AG08395 (cell line): Measurements from ENCODE around the gene ATXN2.
"Not testable (repeated sequence)": the region's sequence is repeated elsewhere in the genome, so short reads cannot be mapped to it uniquely, and the experiment has no call there.

Experiments
- DNase-seq: peaks from one replicate; pipeline ENCODE4 v3.0.0; 2012; ENCODE audit warnings: mixed read lengths, low spot score

The ATXN2 gene

DNA sequence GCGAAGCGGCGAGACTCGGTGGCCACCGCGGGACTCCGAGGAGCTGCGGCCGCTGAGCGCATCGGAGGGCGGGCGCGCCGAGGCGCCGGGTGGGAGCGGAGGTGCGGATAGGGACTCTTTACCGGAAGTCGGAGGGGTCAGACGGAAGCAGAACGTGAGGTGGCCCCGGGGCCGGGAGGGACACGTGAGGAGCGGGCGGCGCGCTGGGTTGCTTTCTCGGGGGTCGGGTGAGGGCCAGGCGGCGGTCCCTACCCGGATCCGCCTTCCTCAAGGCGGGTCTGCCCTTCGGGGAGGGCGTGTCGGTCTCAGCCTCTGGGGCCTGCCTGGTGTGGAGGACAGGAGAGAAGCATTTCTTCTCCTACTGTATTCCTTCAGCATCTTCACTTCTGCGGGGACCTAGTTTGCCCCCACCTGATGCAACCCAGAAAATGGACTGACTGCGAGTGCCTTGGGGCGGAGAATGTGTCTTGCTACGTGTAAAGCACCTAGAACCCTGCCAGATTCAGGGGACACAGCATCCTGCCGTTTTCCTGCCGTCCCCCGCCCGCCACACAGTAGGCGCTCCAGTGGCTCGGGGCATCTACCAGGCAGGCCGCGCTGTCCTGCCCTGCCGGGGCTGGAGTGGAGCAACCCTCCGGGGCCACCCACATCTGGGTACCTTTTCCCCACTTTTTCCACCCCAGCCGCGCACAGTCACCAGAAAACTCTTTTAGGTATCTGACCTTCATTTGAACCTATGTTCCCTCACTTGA is 514 bp upstream of the ATXN2 start:
- DNase-seq = peak; percentile 95

DNA sequence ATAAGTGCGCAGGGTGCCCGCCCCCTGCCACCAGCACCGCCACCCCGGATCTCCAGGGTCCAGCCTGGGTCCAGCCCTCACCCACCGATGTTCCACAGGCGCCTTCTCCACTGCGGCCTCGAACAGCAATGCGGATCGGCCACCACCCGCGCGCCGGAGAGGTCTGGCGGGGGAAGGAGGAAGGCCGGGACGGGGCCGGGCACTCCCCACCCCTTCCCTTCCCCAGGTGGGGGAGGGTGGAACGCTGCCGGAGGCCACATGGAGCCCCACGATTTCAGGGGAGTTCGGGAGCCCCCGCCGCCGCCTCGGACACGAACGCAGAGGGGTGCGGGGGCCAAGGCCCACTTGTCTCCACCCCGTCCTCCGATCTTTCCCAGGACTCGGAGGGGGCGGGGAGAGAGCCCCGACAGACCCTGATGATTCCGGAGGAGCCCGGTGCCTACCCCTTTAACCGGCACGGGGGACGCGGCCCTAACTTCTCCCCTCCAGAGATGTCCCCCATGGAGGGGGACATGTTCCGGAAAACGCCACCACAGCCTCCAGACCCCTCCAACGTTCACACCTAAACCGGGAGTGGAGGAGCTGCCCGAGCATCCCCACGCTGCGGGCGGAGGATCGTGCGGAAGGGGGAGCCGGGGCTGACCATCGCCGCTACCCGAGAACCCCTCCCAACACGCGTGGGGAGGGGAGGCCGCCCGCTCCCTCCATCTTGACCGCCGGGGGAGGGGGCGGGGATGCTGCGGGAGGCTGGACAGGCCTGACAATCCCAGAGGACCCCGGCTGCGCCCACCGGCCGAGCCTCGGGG is 1.1 kb downstream of the ATXN2 start:
- DNase-seq = peak; percentile 21

DNA sequence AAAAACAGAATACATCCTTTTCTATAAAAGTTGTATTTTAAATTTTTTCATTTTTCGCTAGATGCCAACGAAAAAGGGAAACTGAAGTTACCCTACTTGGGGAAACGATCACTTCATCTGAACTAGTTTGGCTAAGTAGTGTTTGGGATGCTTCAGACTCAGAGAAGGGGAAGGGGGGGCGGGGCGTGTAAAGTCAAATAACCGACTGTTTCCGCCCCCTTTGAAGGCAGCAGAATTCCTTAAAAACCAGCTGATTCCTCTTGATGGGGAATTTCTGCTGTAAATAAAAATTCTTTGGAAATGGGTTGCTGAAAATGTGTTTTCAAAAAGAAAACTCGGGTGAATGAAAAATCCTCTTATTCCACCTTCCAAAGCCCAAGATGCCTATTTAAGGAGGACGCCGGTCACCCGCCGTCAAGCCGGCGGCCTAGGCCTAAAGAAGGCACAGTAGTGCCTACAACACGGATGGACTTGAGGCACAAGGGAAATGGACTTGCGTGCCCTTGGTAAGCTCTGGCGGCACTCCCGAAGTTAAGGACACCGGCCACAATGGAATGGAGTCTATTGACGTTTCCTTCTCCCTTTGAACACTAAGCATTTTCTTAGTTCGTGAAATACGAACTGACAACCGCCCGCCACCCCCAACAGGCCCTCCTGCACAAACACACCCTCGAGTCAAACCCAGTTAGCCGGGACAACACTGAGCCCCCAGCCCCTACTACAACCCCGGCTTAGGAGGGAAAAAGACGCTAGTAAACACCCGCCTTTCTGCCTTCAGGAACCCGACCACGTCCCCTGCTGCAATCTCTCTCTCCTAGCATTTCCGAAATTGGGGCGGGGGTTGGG is 1.9 kb downstream of the ATXN2 start:
- peak; percentile 55 for DNase-seq

DNA sequence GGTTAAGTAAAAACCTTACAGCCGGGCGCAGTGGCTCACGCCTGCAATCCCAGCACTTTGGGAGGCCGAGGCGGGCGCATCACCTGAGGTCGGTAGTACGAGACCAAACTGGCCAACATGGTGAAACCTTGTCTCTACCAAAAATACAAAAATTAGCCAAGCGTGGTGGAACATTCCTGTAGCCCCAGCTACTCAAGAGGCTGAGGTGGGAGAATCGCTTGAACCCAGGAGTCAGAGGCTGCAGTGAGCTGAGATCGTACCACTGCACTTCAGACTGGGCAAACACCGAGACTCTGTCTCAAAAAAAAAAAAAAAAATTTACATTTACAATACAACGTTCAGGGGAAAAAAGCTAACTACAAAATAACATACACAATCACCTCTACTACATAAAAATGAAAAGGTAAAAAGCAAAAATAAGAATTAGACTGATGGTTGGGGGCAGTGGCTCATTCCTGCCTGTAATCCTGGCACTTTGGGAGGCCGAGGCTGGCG is 3.7 kb downstream of the ATXN2 start:
- DNase-seq = not testable (repeated sequence)

DNA sequence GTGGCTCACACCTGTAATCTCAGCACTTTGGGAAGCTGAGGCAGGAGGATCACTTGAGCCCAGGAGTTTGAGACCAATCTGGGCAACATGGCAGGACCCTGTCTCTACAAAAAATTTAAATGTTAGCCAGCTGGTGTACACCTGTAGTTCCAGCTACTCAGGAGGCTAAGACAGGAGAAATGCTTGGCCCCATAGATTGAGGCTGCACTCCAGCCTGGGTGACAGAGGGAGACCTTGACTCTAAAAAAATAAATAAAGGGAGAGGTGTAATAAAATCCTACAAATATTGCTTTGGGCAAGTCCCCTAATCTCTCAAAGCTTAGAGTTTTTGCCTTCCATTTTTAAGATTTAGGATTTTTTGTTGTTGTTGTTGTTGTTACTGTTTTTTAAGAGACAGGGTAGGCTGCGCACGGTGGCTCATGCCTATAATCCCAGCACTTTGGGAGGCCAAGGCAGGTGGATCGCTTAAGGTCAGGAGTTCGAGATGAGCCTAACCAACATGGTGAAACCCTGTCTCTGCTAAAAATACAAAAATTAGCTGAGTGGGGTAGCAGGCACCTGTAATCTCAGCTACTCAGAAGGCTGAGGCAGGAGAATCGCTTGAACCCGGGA is 7.6 kb downstream of the ATXN2 start:
- DNase-seq = not testable (repeated sequence)

DNA sequence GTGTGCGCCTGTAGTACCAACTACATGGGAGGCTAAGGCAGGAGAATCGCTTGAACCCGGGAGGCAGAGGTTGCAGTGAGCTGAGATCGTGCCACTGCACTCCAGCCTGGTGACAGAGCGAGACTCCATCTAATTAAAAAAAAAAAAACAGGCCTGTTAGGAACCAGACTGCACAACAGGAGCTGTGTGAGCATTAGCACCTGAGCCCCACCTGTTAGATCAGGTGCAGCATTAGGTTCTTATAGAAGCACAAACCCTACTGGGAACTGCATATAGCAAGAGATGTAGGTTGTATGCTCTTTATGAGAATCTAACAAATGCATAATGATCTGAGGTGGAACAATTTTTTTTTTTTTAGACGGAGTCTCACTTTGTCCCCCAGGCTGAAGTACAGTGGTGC is 8.6 kb downstream of the ATXN2 start:
- no peak for DNase-seq

DNA sequence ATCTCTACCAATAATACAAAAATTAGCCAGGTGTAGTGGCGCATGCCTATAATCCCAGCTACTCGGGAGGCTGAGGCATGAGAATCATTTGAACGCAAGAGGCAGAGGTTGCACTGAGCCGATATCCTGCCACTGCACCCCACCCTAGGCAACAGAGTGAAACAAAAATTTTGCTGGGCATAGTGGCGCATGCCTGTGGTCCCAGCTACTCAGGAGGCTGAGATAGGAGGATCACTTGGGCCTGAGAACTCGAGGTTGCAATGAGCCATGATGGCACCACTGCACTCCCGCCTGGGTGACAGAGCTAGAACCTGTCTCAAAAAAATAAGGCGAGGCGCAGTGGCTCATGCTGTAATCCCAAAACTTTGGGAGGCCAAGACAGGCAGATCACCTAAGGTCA is 9.5 kb downstream of the ATXN2 start:
- no peak for DNase-seq

DNA sequence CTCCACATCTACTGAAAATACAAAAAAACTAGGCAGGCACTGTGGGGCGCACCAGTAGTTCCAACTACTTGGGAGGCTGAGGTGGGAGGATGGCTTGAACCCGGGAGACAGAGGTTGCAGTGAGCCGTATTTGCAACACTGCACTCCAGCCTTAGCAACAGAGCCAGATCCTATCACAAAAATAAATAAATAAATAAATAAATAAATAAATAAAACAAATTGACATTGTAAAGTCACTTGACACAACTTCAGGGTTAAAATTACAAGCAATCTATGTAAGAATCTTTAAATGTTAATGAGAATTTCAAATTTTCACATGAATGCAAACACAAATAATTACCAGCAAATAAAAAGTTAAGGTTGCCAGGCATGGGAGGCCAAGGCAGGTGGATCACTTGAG is 11.1 kb downstream of the ATXN2 start:
- DNase-seq = no peak

DNA sequence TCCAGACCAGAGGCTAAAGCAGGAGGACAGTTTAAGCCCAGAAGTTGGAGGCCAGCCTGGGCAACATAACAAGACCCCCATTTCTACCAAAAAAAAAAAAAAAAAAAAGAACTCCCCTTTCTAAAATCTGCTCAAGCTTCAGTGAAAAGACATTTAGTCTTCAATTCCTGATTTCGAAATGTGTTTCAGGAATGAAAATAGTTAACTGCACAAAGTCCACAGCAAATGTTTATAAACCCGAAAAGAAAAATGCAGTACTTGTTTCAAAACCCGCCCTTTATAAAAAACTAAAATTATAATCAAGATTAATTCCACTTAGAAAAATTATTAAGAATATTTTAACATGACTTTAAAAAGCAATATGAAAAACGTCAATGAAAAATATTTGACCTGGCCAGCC is 12.1 kb downstream of the ATXN2 start:
- no peak for DNase-seq

DNA sequence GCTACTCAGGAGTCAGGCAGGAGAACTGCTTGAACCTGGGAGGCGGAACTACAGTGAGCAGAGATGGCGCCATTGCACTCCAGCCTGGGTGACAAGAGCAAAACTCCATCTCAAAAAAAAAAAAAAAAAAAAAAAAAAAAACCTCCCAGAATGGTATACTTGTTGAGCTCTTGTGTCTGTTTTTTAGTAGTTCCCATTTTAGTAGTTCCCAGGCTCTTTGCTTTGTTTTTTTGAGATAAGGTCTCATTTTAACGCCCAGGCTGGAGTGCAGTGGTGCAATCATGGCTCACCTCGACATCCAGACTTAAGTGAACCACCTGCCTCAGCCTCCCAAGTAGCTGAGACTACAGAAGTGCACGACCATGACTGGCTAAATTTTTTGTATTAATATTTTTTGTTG is 13.4 kb downstream of the ATXN2 start:
- DNase-seq = no peak

DNA sequence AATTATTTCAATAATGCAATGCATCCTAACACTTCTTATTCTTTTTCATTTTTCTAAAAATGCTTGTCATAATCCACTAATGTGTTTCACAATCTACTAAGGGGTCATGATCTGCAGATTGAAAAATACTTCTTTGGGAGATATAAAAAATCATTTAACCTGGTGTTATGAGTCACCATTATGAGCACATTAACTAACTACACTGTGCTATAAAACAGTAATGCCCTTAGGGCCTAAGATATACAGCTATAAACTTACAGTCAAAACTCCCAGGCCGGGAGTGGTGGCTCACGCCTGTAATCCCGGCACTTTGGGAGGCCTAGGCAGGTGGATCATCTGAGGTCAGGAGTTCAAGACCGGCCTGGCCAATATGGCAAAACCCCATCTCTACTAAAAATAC is 14.2 kb downstream of the ATXN2 start:
- no peak for DNase-seq

DNA sequence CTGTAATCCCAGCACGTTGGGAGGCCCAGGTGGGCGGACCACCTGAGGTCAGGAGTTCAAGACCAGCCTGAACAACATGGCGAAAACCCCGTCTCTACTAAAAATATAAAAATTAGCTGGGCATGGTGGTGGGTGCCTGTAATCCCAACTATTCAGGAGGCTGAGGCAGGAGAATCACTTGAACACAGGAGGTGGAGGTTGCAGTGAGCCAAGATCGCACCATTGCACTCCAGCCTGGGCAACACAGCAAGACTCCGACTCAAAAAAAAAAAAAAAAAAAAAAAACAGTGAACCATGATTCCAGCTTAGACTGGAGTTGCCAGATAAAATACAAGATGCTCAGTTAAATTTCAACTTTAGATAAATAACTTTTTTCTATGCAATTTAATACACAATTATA is 15.6 kb downstream of the ATXN2 start:
- DNase-seq = not testable (repeated sequence)

DNA sequence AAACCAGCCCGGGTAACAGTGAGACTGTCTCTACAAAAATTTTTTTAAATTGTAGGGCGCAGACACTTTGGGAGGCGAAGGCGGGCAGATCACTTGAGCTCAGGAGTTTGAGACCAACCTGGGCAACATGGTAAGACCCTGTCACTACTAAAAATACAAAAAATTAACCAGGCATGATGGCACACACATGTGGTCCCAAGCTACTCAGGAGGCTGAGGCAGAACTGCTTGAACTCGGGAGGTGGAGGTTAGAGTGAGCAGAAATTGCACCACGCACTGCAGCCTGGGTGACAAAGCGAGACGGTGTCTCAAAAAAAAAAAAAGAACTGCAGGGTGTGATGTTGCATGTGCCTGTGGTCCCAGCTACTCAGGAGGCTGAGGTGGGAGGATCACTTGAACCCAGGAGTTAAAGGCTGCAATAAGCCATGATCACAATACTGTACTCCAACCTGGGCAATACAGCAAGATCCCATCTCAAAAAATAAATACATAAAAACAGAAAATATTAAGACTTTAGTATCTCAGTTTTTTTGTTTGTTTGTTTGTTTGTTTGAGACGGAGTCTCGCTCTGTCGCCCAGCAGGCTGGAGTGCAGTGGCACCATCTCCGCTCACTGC is 16.9 kb downstream of the ATXN2 start:
- DNase-seq = no peak

DNA sequence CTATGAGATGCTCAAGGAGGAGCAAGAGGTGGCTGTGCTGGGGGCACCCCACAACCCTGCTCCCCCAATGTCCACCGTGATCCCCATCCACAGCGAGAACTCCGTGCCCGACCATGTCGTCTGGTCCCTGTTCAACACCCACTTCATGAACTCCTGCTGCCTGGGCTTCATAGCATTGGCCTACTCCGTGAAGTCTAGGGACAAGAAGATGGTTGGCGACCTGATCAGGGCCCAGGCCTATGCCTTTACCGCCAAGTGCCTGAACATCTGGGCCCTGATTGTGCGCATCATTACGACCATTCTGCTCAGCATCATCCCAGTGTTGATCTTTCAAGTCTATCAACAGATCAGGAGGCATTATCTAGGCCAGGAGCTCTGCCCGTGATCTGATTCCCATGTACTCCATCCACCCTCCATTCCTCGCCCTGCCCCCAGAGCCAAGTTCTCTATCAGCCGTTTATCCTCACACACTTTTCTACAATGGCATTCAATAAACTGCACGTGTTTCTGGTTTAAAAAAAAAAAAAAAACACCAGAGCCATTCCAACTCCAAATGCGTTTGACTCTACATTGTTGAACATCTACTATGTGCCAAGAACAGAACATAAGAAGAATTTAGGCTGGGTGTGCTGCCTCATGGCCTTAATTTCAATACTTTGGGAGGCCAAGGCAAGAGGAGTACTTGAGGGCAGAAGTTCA is 17.5 kb downstream of the ATXN2 start:
- no peak for DNase-seq

DNA sequence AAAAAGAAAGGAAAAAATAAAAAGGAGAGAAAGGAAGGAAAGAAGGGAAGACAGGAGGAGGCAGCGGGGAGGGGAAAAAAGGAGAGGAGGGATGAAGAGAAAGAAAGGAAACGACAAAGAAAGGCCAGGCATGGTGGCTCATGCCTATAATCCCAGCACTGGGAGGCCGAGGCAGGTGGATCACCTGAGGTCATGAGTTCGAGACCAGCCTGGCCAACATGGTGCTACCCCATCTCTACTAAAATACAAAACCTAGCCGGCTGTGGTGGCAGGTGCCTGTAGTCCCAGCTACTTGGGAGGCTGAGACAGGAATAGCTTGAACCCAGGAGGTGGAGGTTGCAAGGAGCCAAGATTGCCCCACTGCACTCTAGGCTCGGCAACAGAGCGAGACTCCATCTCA is 18.4 kb downstream of the ATXN2 start:
- no peak for DNase-seq

DNA sequence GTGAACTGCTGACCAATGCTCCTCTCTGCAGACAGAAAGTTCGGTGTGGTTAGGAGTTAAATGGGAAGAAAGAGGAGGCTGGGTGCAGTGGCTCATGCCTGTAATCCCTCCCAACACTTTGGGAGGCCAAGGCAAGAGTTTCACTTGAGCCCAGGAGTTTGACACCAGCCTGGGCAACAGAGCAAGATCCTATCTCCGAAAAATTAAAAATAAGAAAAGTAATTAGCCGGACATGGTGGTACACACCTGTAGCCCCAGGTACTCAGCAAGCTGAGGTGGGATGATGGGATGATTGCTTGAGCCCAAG is 19.0 kb downstream of the ATXN2 start:
- DNase-seq = no peak

DNA sequence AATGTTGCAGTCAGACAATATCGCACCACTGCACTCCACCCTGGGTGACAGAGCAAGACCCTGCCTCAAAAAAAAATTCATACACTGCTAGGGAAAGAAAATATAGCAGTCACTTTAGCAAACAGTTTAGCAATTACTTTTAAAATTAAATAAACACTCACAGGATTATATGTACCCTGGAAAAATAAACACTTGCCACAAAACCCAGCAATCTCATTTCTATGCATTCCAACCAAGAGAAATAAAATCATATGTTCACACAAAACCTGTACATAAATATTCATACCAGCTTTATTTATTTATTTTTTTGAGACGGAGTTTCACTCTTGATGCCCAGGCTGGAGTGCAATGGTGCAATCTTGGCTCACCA is 20.2 kb downstream of the ATXN2 start:
- DNase-seq = no peak

DNA sequence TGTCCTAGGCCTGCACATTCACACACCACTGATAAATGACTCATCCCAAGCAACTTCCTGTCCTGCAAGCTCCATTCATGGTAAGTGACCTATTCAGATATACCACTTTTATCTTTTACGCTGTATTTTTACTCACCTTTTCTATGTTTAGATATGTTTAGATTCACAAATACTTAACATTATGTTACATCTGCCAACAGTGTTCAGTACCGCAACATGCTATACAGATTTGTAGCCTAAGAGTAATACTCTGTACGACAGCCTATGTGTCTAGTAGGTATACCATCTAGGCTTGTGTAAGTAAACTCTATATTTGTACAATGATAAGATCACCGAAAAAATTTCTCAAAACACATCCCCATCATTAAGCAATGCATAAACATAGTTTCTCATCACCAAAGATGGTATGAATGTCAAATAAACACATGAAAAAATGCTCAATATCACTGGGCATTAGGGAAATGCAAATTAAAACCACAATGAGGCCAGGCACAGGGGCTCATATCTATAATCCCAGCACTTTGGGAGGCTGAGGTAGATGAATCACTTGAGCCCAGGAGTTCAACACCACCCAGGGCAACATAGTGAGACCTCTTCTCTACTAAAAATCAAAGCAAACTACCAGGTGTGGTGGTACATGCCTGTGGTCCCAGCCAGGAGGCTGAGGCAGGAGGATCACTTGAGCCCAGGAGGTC is 20.7 kb downstream of the ATXN2 start:
- peak; percentile 63 for DNase-seq

DNA sequence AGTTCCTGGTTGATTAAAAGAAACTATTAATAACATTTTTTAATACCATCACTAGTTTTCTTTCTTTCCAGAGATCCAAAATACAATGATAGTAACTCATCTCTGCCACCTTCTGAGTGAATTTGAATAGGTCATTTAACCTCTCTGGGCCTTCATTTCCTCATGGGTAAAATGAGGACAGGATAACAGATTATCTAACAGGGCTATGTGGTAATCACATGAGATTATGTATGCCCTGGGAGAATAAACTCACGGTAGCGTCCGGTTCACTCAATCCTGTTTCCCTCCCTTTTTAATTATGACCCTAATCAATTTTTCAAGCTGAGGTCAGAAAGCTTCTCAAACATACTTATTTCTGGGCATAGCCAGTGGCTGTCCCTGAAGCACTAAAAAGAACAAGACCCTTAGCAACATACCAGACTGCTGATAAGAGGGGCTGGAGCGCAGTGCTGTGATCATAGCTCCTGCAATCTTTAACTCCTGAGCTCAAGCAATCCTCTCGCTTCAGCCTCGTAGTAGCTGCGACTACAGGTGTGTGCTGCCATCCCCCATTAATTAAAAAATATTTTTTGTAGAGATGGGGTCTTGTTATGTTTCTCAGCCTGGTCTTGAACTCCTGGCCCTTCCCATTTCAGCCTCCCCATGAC is 24.2 kb downstream of the ATXN2 start:
- no peak for DNase-seq

DNA sequence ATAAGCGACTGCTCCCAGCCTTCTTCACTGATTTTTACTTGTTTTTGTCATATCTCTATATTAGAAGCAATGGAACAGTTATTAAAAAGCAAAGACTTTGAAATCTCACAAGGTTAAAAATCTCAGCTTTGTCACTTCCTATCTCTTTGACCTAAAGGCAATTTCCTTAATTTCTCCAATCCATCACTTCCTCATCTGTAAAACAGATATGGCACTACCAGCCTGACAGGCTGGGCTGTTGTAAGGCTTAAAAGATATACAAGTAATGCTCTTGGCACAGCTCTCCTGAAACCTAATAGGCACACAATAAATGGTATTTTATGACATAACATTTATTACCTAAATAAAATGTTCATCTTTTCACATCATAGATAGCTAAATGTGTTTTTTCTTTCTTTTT is 25.6 kb downstream of the ATXN2 start:
- DNase-seq = no peak
